CD4-positive, CD25-positive, alpha-beta regulatory T cell (primary cell): ENCODE data around the gene ADCY7. TPM values are rescaled to one million over a fixed set of nuclear protein-coding genes. Genes with fewer than 3 reads are reported as not detected.

ENCODE experiments used
- ATAC-seq, 2 donors: fragments of 150-1000 bp; cut with Tn5 transposase; one replicate each; pipeline ENCODE4 v1.10.0; 2021; ENCODE audit warnings: low read depth in 2 of 2, moderate number of reproducible peaks in 2 of 2, moderate library complexity in 1 of 2
- DNase-seq, 3 donors: peaks; one replicate each; pipeline versions ENCODE4 v3.0.0 to v3.0.0-alpha.2; 2012 to 2022; ENCODE audit warnings: mixed read lengths in 1 of 3
- H3K27ac ChIP-seq: one replicate; pipeline ENCODE4 v1.7.0; 2013; ENCODE audit warnings: mild to moderate bottlenecking, low read length; ENCODE audit not compliant: insufficient read depth, poor library complexity, severe bottlenecking
- H3K27me3 ChIP-seq: one replicate; pipeline ENCODE4 v1.7.0; 2013; ENCODE audit warnings: low read length; ENCODE audit not compliant: control insufficient read depth, insufficient read depth
- H3K36me3 ChIP-seq: one replicate; pipeline ENCODE4 v1.7.0; 2013; ENCODE audit warnings: mild to moderate bottlenecking, low read length, moderate library complexity; ENCODE audit not compliant: control insufficient read depth, insufficient read depth
- H3K4me1 ChIP-seq: 2 replicates; pipeline ENCODE4 v1.7.0; 2013; ENCODE audit warnings: mild to moderate bottlenecking, low read length; ENCODE audit not compliant: insufficient read depth, control insufficient read depth, poor library complexity, severe bottlenecking
- H3K4me3 ChIP-seq: one replicate; pipeline ENCODE4 v1.7.0; 2013; ENCODE audit warnings: low read depth, mild to moderate bottlenecking, low read length, moderate library complexity
- H3K9me3 ChIP-seq, 2 experiments: 1 replicate in 1 of 2; 2 replicates in 1 of 2; pipeline ENCODE4 v1.7.0; 2013; ENCODE audit warnings: low read length in 2 of 2, mild to moderate bottlenecking in 1 of 2, moderate library complexity in 1 of 2; ENCODE audit not compliant: control insufficient read depth in 2 of 2
- H3K27ac Mint-ChIP-seq, 3 donors: one replicate each; pipeline ENCODE4 v1.8.0; 2020 to 2022; ENCODE audit warnings: mild to moderate bottlenecking in 3 of 3, mixed read lengths in 3 of 3, moderate library complexity in 2 of 3
- H3K27me3 Mint-ChIP-seq: one replicate; pipeline ENCODE4 v1.8.0; 2022; ENCODE audit warnings: mild to moderate bottlenecking, mixed read lengths
- H3K36me3 Mint-ChIP-seq: one replicate; pipeline ENCODE4 v1.8.0; 2020; ENCODE audit warnings: mixed read lengths
- H3K4me1 Mint-ChIP-seq, 4 donors: one replicate each; pipeline ENCODE4 v1.8.0; 2020 to 2022; ENCODE audit warnings: mixed read lengths in 4 of 4, mild to moderate bottlenecking in 1 of 4
- H3K4me3 Mint-ChIP-seq, 4 donors: one replicate each; pipeline ENCODE4 v1.8.0; 2020 to 2022; ENCODE audit warnings: mild to moderate bottlenecking in 4 of 4, mixed read lengths in 4 of 4, moderate library complexity in 3 of 4
- H3K9me3 Mint-ChIP-seq, 7 donors: one replicate each; pipeline ENCODE4 v1.8.0; 2020 to 2022; ENCODE audit warnings: mixed read lengths in 7 of 7, mild to moderate bottlenecking in 3 of 7, moderate library complexity in 2 of 7
- polyA plus RNA-seq, 4 donors: library from polyadenylated mRNA; unstranded; fragments of 300-500 nt; fragmentation: Illumina TruSeq; gene quantifications; one replicate each; pipeline ENCODE4 v1.2.3, GENCODE V29; 2021
- total RNA-seq: library from RNA; stranded (reverse); gene quantifications from one replicate; pipeline ENCODE4 v1.2.3, GENCODE V29; 2022

Gene ADCY7
- total and polyA plus RNA-seq, 5 donors from 2014 or later: 33.1 to 233 (median 50.2) TPM

DNA sequence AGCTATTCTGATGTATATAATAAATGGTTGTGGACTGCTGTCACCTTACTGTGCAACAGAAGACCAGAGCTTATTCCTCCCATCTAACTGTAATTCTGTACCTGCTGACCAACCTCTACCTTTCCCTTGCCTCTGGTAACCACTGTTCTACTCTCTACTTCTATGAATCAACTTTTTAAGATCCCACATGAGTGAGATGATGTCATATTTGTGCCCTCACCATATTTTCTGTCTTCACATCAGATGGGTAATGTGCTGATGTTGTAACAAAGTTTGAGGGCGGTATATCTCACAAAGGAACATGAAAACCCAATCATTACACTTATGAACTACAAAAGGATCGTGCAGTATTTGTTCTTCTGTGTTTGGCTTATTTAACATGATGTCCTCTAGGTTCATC lies 85.6 kb downstream of the ADCY7 start:
- Histone ChIP-seq H3K27ac (no peak overlapping the region), H3K36me3 (peaks cover 36% of the 10 kb centered on the region), H3K4me1 (peaks cover 6% of the 10 kb centered on the region), H3K9me3 (no peaks in the 10 kb centered on the region), H3K4me3 (no peak overlapping the region), H3K27me3 (no peaks in the 10 kb centered on the region)
- Mint-ChIP-seq H3K9me3 (peaks cover 0 to 4% (median 0%) of the 10 kb centered on the region in 7 donors), H3K27ac (peak overlapping the region in 2 of 3 donors; percentile 5 to 27), H3K4me3 (no peak overlapping the region), H3K36me3 (peaks cover 50% of the 10 kb centered on the region), H3K4me1 (peaks cover 20 to 26% (median 21%) of the 10 kb centered on the region in 4 donors), H3K27me3 (no peaks in the 10 kb centered on the region)
- no peak for ATAC-seq
- DNase-seq: no peak

DNA sequence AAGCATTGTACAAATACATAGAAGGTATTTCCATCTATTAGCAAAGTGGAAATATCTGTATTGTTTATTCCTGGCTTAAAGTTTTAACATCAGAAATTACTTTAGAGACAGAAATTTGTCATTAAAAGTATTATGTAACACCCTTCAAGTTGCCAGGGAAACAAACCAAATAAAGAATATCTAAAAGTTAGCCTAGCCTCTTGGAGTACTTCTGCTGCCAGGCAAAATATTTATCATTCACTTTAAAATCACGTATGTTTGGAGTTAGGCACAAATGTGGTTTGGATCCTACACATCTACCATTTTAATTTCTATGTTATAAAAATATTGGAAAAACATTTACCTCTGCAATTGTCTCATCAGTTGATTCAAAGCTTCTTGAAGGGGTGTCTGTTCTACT lies 87.7 kb downstream of the ADCY7 start:
- H3K4me3 Mint-ChIP-seq: no peak overlapping the region
- peaks cover 51% of the 10 kb centered on the region for H3K36me3 ChIP-seq
- no peaks in the 10 kb centered on the region for H3K9me3 ChIP-seq
- no peak overlapping the region for H3K27ac Mint-ChIP-seq
- H3K27me3 ChIP-seq: no peaks in the 10 kb centered on the region
- H3K27ac ChIP-seq: peak overlapping the region; percentile 37
- no peaks in the 10 kb centered on the region for H3K27me3 Mint-ChIP-seq
- peaks cover 38% of the 10 kb centered on the region for H3K36me3 Mint-ChIP-seq
- no peak for ATAC-seq
- peaks cover 6% of the 10 kb centered on the region for H3K4me1 ChIP-seq
- peaks cover 0 to 4% (median 0%) of the 10 kb centered on the region in 7 donors for H3K9me3 Mint-ChIP-seq
- peaks cover 18 to 36% (median 25%) of the 10 kb centered on the region in 4 donors for H3K4me1 Mint-ChIP-seq
- no peak for DNase-seq
- H3K4me3 ChIP-seq: no peak overlapping the region

DNA sequence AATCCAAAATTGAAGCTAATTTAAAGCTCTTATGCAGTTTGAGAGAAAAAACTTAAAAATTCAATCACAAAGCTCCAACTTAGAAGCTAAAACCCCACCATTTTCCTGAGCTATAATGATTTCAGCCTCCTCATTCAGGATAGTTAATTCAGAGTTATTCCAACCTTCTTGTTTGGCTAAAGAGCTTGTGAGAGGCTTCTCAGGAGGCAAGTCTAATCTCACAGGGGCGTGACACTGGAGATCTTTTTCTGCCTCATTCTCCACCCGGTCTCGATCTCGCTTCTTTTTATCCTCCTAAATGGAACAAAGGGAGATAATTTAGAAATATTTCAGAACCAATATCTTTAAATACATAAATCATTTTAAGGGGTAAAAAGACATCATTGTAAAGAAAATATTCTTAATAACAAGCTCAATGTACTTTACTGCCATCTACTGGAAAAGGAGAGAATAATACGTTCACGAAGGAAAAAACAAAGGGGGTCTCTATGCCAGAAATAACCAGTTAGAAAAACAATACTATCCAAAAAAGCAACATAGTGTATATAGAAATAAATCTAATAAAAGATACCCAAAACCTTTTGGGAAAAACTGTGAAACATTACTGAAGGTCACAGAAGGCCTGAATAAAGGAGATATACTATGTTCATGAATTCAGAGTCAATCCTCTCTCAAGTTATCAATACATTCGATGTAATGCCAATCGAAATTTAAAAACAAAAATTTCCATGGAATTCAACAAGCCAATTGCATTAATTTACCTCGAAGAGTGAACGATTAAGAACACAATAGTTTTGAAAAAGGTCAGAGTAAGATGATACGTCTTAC lies 88.5 kb downstream of the ADCY7 start:
- no peak overlapping the region for H3K4me3 Mint-ChIP-seq
- ATAC-seq: no peak
- H3K27me3 Mint-ChIP-seq: no peaks in the 10 kb centered on the region

DNA sequence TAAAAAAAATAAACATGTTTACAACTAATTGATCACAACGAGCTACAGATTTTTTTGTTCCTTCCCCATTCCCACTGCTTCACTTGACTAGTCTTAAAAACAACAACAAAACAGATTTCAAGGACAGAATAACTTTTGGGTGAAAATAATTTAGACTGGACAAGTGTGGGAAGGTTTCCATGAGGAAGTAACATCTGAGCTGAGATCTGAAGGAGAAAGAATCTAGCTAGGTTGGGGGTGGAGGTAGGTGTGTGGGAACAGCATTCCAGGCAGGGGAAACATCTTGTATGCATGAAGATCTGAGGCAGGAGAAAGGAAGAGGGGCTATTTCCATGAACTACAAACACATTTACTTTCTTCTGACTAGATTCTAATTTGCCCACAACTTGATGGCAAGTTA lies 93.3 kb downstream of the ADCY7 start:
- no peaks in the 10 kb centered on the region for H3K27me3 Mint-ChIP-seq

More for the DNA sequence above, 88.5 kb downstream of the ADCY7 start:
- Histone ChIP-seq H3K4me1 (peaks cover 6% of the 10 kb centered on the region), H3K27ac (peak overlapping the region; percentile 37), H3K4me3 (no peak overlapping the region), H3K9me3 (no peaks in the 10 kb centered on the region), H3K27me3 (no peaks in the 10 kb centered on the region), H3K36me3 (peaks cover 52% of the 10 kb centered on the region)
- peak overlapping the region in 2 of 3 donors; percentile 25 to 38 for H3K27ac Mint-ChIP-seq
- peaks cover 37% of the 10 kb centered on the region for H3K36me3 Mint-ChIP-seq
- H3K4me1 Mint-ChIP-seq: peaks cover 24 to 37% (median 29%) of the 10 kb centered on the region in 4 donors
- H3K9me3 Mint-ChIP-seq: no peaks in the 10 kb centered on the region
- peak in 2 of 3 donors; percentile 38 to 59 for DNase-seq

DNA sequence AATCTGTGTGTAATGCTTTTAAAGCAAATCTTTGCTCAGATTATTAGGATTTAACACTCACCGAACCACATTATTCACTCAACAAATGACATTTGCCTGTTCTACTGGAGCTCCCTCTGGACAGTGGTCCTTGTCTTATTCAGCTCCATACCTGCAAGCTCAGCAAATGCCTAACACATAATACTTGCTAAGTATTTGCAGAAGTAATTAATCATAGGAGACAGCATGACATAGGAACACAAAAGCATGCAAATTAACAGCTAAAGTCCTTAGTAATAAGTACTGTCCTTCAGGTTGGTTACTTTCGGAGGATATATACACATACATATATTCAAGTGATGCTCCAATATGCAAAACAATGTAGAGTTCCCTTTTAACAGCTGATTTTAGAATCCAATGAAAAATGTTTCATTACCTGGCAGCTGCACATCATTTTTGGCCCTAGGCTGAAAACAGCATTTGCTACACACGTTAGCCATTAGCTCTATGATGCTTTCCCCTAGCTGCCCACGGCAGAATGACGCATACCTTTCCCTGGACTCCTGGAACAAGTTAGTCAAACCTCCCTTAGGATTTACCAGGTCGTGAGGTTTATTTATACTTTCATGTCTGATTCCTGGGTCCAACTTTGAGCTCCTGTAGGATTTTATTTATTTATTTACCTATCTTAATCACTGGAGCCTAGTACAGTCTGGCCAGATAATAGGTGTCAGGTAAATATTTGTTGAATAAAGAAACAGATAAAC lies 93.9 kb downstream of the ADCY7 start:
- no peak overlapping the region for H3K27ac ChIP-seq
- H3K4me3 Mint-ChIP-seq: peak overlapping the region in 1 of 4 donors; percentile 26
- DNase-seq (no peak), ATAC-seq (no peak)
- peaks cover 66% of the 10 kb centered on the region for H3K36me3 ChIP-seq
- peak overlapping the region; percentile 57 to 78 (median 66) for H3K27ac Mint-ChIP-seq
- H3K4me3 ChIP-seq: no peak overlapping the region
- no peaks in the 10 kb centered on the region for H3K9me3 Mint-ChIP-seq
- H3K4me1 Mint-ChIP-seq: peaks cover 40 to 70% (median 52%) of the 10 kb centered on the region in 4 donors
- H3K36me3 Mint-ChIP-seq: peaks cover 31% of the 10 kb centered on the region
- H3K4me1 ChIP-seq: peaks cover 16% of the 10 kb centered on the region
- no peaks in the 10 kb centered on the region for H3K9me3 ChIP-seq
- H3K27me3 Mint-ChIP-seq: no peaks in the 10 kb centered on the region
- no peaks in the 10 kb centered on the region for H3K27me3 ChIP-seq

More for the DNA sequence above, 93.3 kb downstream of the ADCY7 start:
- Mint-ChIP-seq H3K4me1 (peaks cover 40 to 68% (median 54%) of the 10 kb centered on the region in 4 donors), H3K4me3 (peak overlapping the region in 2 of 4 donors; percentile 10 to 26), H3K36me3 (peaks cover 36% of the 10 kb centered on the region), H3K9me3 (no peaks in the 10 kb centered on the region), H3K27ac (peak overlapping the region; percentile 57 to 78 (median 66))
- Histone ChIP-seq H3K4me3 (no peak overlapping the region), H3K27me3 (no peaks in the 10 kb centered on the region), H3K27ac (no peak overlapping the region), H3K9me3 (no peaks in the 10 kb centered on the region), H3K36me3 (peaks cover 60% of the 10 kb centered on the region), H3K4me1 (peaks cover 16% of the 10 kb centered on the region)
- no peak for ATAC-seq
- DNase-seq: no peak

DNA sequence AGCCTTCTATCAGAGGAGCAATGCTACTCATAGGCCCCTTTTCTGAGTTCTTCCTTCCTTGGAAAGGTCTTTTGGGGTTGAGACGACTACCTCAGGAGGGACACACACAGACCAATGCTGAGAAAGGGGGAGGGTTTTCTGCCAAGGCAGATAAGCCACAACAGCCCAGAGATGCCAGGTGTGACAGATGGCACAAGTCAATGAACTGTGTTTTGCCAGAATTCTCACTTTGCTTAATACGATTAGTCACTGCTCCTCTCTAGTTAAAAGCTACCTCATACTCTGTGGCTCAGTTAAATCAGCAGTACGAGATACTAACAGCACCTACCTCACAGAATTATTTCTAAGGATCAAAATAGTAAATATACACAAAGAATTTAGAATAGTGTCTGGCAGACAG lies 94.4 kb downstream of the ADCY7 start:
- Mint-ChIP-seq H3K27ac (peak overlapping the region in 2 of 3 donors; percentile 57 to 78), H3K27me3 (no peaks in the 10 kb centered on the region), H3K4me1 (peaks cover 43 to 75% (median 55%) of the 10 kb centered on the region in 4 donors), H3K9me3 (no peaks in the 10 kb centered on the region), H3K36me3 (peaks cover 35% of the 10 kb centered on the region), H3K4me3 (no peak overlapping the region)
- peaks cover 70% of the 10 kb centered on the region for H3K36me3 ChIP-seq
- peaks cover 19% of the 10 kb centered on the region for H3K4me1 ChIP-seq
- no peak overlapping the region for H3K27ac ChIP-seq
- no peak for DNase-seq
- ATAC-seq: no peak
- no peak overlapping the region for H3K4me3 ChIP-seq
- no peaks in the 10 kb centered on the region for H3K27me3 ChIP-seq
- no peaks in the 10 kb centered on the region for H3K9me3 ChIP-seq

DNA sequence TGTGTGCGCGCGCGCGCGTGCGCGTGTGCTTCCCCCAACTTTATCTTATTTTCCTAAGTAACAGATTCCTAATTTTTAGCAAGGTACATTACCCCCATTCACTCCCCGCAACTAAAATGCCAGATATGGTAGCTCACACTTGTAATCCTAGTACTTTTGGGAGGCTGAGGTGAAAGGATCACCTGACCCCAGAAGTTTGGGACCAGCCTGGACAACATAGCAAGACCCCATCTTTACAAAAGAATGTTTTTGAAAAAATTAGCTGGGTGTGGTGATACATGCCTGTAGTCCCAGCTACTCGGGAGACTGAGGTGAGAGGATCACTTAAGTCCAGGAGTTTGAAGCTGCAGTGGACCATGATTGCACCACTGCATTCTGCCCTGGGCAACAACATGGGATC lies 97.3 kb downstream of the ADCY7 start:
- Mint-ChIP-seq H3K27me3 (no peaks in the 10 kb centered on the region), H3K27ac (peak overlapping the region in 2 of 3 donors; percentile 59 to 62), H3K4me3 (peak overlapping the region in 1 of 4 donors; percentile 96), H3K9me3 (no peaks in the 10 kb centered on the region), H3K36me3 (peaks cover 33% of the 10 kb centered on the region), H3K4me1 (peaks cover 53 to 88% (median 58%) of the 10 kb centered on the region in 4 donors)
- peaks cover 59% of the 10 kb centered on the region for H3K36me3 ChIP-seq
- DNase-seq: no peak
- H3K4me3 ChIP-seq: no peak overlapping the region
- no peak overlapping the region for H3K27ac ChIP-seq
- H3K9me3 ChIP-seq: no peaks in the 10 kb centered on the region
- no peaks in the 10 kb centered on the region for H3K27me3 ChIP-seq
- ATAC-seq: no peak
- H3K4me1 ChIP-seq: peaks cover 43% of the 10 kb centered on the region
